Bronchial epithelial cell (primary cell): Measurements from ENCODE around the gene LEAP2. TPM values are rescaled to one million over a fixed set of nuclear protein-coding genes. Genes with fewer than 3 reads are reported as not detected.

Experiments used
- DNase-seq: peaks from one replicate; pipeline ENCODE4 v3.0.0-alpha.2; 2010; ENCODE audit warnings: low read depth
- FAIRE-seq: peaks from 2 replicates; lab custom pipeline; 2011; peaks lifted over from hg19 to GRCh38; lab: Jason Lieb, UNC
- H3K27me3 ChIP-seq: 2 replicates; pipeline ENCODE4 v1.5.1; 2011; ENCODE audit warnings: low read length; ENCODE audit not compliant: control insufficient read depth, insufficient read depth
- H3K36me3 ChIP-seq: 2 replicates; pipeline ENCODE4 v1.5.1; 2011; ENCODE audit warnings: low read length; ENCODE audit not compliant: control insufficient read depth, insufficient read depth
- H3K4me3 ChIP-seq: 2 replicates; pipeline ENCODE4 v1.5.1; 2011; ENCODE audit warnings: mild to moderate bottlenecking, low read depth, low read length, control low read depth
- total RNA-seq: library from RNA; depleted of rRNA; stranded (reverse); fragments of >200 nt; gene quantifications from 2 replicates; pipeline ENCODE4 v1.2.1, GENCODE V29; 2014
- TF ChIP-seq, protein P1 (sequence below): IDR thresholded peaks from 2 replicates; pipeline ENCODE4 v1.5.1; 2011; ENCODE audit warnings: mild to moderate bottlenecking, moderate library complexity, low read length, control low read depth, inconsistent platforms; ENCODE audit not compliant: insufficient read depth, severe bottlenecking

The LEAP2 gene
- total RNA-seq, 1 donor from 2014 or later = 0.53 TPM

- TF ChIP-seq, protein P1, sequence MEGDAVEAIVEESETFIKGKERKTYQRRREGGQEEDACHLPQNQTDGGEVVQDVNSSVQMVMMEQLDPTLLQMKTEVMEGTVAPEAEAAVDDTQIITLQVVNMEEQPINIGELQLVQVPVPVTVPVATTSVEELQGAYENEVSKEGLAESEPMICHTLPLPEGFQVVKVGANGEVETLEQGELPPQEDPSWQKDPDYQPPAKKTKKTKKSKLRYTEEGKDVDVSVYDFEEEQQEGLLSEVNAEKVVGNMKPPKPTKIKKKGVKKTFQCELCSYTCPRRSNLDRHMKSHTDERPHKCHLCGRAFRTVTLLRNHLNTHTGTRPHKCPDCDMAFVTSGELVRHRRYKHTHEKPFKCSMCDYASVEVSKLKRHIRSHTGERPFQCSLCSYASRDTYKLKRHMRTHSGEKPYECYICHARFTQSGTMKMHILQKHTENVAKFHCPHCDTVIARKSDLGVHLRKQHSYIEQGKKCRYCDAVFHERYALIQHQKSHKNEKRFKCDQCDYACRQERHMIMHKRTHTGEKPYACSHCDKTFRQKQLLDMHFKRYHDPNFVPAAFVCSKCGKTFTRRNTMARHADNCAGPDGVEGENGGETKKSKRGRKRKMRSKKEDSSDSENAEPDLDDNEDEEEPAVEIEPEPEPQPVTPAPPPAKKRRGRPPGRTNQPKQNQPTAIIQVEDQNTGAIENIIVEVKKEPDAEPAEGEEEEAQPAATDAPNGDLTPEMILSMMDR = no peak
- H3K4me3 ChIP-seq = no peak overlapping the region
- no peaks in the 10 kb centered on the region for H3K27me3 ChIP-seq
- FAIRE-seq = no peak
- no peak for DNase-seq
- peaks cover 25% of the 10 kb centered on the region for H3K36me3 ChIP-seq
These were observed 2.7 kb downstream of the LEAP2 start for GRCh38 chr5:132876020-132876759.

- no peak overlapping the region for H3K4me3 ChIP-seq
- TF ChIP-seq, protein P1 = no peak
- H3K27me3 ChIP-seq = no peaks in the 10 kb centered on the region
- FAIRE-seq (no peak), DNase-seq (no peak)
- peaks cover 26% of the 10 kb centered on the region for H3K36me3 ChIP-seq
These were observed 4.0 kb downstream of the LEAP2 start for GRCh38 chr5:132877466-132877865.

DNA sequence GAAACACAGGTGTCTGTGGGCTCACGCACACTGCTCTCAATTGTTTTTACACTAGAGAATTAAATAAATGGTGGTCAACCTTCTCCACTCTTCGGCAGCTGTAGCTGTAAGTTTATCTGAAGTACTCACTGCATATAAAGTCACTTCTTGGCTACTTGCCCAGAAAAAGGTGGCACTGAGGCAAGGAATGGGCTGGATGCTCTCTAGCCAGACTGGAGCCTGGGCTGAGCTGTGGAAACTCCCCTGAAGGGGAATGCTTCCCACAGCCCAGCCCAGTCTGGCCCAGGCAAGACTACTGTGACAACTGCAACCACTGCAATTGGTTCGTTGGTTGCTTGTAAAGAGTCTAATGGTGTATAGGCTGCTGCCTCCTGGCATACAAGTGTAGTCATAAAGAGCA lies 4.5 kb downstream of the LEAP2 start:
- TF ChIP-seq, protein P1 = no peak
- DNase-seq (no peak), FAIRE-seq (no peak)
- H3K27me3 ChIP-seq = no peaks in the 10 kb centered on the region
- no peak overlapping the region for H3K4me3 ChIP-seq
- H3K36me3 ChIP-seq = peaks cover 26% of the 10 kb centered on the region

GRCh38 chr5:132883261-132883834 lies 9.9 kb downstream of the LEAP2 start:
- Histone ChIP-seq H3K4me3 (no peak overlapping the region), H3K36me3 (peaks cover 28% of the 10 kb centered on the region), H3K27me3 (no peaks in the 10 kb centered on the region)
- TF ChIP-seq, protein P1 = peak; percentile 68
- FAIRE-seq (no peak), DNase-seq (peak; percentile 58)

- TF ChIP-seq, protein P1 = no peak
- Histone ChIP-seq H3K36me3 (peaks cover 29% of the 10 kb centered on the region), H3K27me3 (no peaks in the 10 kb centered on the region), H3K4me3 (no peak overlapping the region)
- DNase-seq (no peak), FAIRE-seq (no peak)
These were observed 11.1 kb downstream of the LEAP2 start for GRCh38 chr5:132884548-132884947.
